H1 (cell line): ENCODE data around the gene ALDH1A2. TPM values are rescaled to one million over a fixed set of nuclear protein-coding genes. Genes with fewer than 3 reads are reported as not detected.
"Not testable (repeated sequence)": the region's sequence is repeated elsewhere in the genome, so short reads cannot be mapped to it uniquely, and the experiment has no call there.

Source experiments
- CTCF ChIA-PET: fragments of 300-600 bp; sonication (Branson Sonifier 250); formaldehyde crosslinking; loops from one replicate; lab custom pipeline; 2021; ENCODE audit not compliant: partially characterized antibody; lab: Charles Lee
- POLR2A ChIA-PET: fragments of 300-600 bp; sonication (Branson Sonifier 250); formaldehyde crosslinking; loops from one replicate; lab custom pipeline; 2021; ENCODE audit warnings: inconsistent platforms; ENCODE audit not compliant: partially characterized antibody; lab: Charles Lee
- DNase-seq, 2 experiments: peaks; one replicate each; pipeline versions ENCODE4 v3.0.0 to v3.0.0-alpha.2; 2010 to 2022; ENCODE audit warnings: low spot score in 2 of 2, low read depth in 1 of 2, mixed read lengths in 1 of 2
- FAIRE-seq: peaks from 2 replicates; lab custom pipeline; 2011; peaks lifted over from hg19 to GRCh38; lab: Jason Lieb, UNC
- H2AFZ ChIP-seq: 2 replicates; pipeline ENCODE4 v1.8.1; 2012; ENCODE audit warnings: low read length, inconsistent platforms
- H2AK5ac ChIP-seq: 2 replicates; pipeline ENCODE4 v1.6.1; 2013; ENCODE audit warnings: low read depth, low read length
- H2BK120ac ChIP-seq: replicated peaks from 2 replicates; pipeline ENCODE3; 2013; ENCODE audit warnings: low read depth, low read length, inconsistent platforms
- H2BK12ac ChIP-seq: 2 replicates; pipeline ENCODE4 v1.6.1; 2013; ENCODE audit warnings: low read depth, low read length
- H2BK15ac ChIP-seq: 2 replicates; pipeline ENCODE4 v1.6.1; 2013; ENCODE audit warnings: low read length
- H2BK20ac ChIP-seq: 2 replicates; pipeline ENCODE4 v1.6.1; 2013; ENCODE audit warnings: low read length
- H2BK5ac ChIP-seq: 2 replicates; pipeline ENCODE4 v1.6.1; 2013; ENCODE audit warnings: low read depth, low read length
- H3K14ac ChIP-seq: 2 replicates; pipeline ENCODE4 v1.6.1; 2013; ENCODE audit warnings: inconsistent platforms; ENCODE audit not compliant: insufficient read length
- H3K18ac ChIP-seq: 2 replicates; pipeline ENCODE4 v1.6.1; 2013; ENCODE audit warnings: low read length; ENCODE audit errors: extremely low read depth
- H3K23ac ChIP-seq: 2 replicates; pipeline ENCODE4 v1.6.1; 2013; ENCODE audit warnings: inconsistent platforms; ENCODE audit not compliant: insufficient read length
- H3K23me2 ChIP-seq: 2 replicates; pipeline ENCODE4 v1.6.1; 2013; ENCODE audit warnings: low read depth, low read length
- H3K27ac ChIP-seq: 2 replicates; pipeline ENCODE4 v1.6.1; 2011; ENCODE audit warnings: low read depth, low read length, inconsistent platforms
- H3K27me3 ChIP-seq, 4 experiments: replicated peaks in 1 of 4; 1 replicate in 1 of 4; 2 replicates in 3 of 4; pipeline versions ENCODE4 v1.6.1 to v1.8.1; 2011 to 2013; ENCODE audit warnings: low read length in 3 of 4, mild to moderate bottlenecking in 3 of 4, inconsistent platforms in 2 of 4, mixed read lengths in 2 of 4, moderate library complexity in 1 of 4; ENCODE audit not compliant: control insufficient read depth in 3 of 4, insufficient read depth in 3 of 4; ENCODE audit errors: extremely low read depth in 1 of 4
- H3K36me3 ChIP-seq, 4 experiments: 2 replicates each; pipeline versions ENCODE4 v1.6.1 to v1.8.1; 2011 to 2013; ENCODE audit warnings: mild to moderate bottlenecking in 4 of 4, low read length in 3 of 4, moderate library complexity in 2 of 4, control low read depth in 1 of 4, inconsistent platforms in 1 of 4; ENCODE audit not compliant: insufficient read depth in 4 of 4, control insufficient read depth in 2 of 4
- H3K4ac ChIP-seq: replicated peaks from 2 replicates; pipeline ENCODE3; 2013; ENCODE audit warnings: low read length, low read depth, mixed read lengths, inconsistent platforms; ENCODE audit not compliant: insufficient read length
- H3K4me1 ChIP-seq, 4 experiments: replicated peaks in 1 of 4; 1 replicate in 1 of 4; 2 replicates in 3 of 4; pipeline versions ENCODE4 v1.6.1 to v1.8.1; 2011 to 2013; ENCODE audit warnings: low read length in 3 of 4, inconsistent platforms in 2 of 4, mixed read lengths in 1 of 4; ENCODE audit not compliant: insufficient read depth in 4 of 4, control insufficient read depth in 3 of 4
- H3K4me2 ChIP-seq, 2 experiments: 2 replicates each; pipeline versions ENCODE4 v1.6.1 to v1.8.1; 2011 to 2013; ENCODE audit warnings: low read depth in 2 of 2, low read length in 2 of 2, control low read depth in 1 of 2, inconsistent platforms in 1 of 2, mild to moderate bottlenecking in 1 of 2; ENCODE audit not compliant: insufficient read depth in 1 of 2
- H3K4me3 ChIP-seq, 4 experiments: fragments of 200-600, 300-600 bp in 1 of 4; sonication (generic), shearing (Covaris generic), sonication (Bioruptor Twin) in 1 of 4; 2 replicates each; pipeline versions ENCODE4 v1.5.1 to v1.8.1; 2011 to 2016; ENCODE audit warnings: low read length in 4 of 4, low read depth in 3 of 4, control low read depth in 2 of 4, inconsistent platforms in 2 of 4, mild to moderate bottlenecking in 2 of 4, mixed read lengths in 1 of 4, moderate library complexity in 1 of 4; ENCODE audit not compliant: insufficient read depth in 2 of 4; ENCODE audit errors: extremely low read depth in 1 of 4
- H3K56ac ChIP-seq: replicated peaks from 2 replicates; pipeline ENCODE3; 2013; ENCODE audit warnings: low read depth, mild to moderate bottlenecking, mixed read lengths, low read length, inconsistent platforms; ENCODE audit not compliant: insufficient read length
- H3K79me1 ChIP-seq: 2 replicates; pipeline ENCODE4 v1.6.1; 2013; ENCODE audit warnings: low read depth, low read length, control low read depth
- H3K79me2 ChIP-seq, 2 experiments: 2 replicates each; pipeline versions ENCODE4 v1.6.1 to v1.8.1; 2012 to 2013; ENCODE audit warnings: low read length in 2 of 2, mild to moderate bottlenecking in 2 of 2, inconsistent platforms in 1 of 2; ENCODE audit not compliant: insufficient read depth in 2 of 2, control insufficient read depth in 1 of 2
- H3K9ac ChIP-seq, 4 experiments: replicated peaks in 1 of 4; 1 replicate in 1 of 4; 2 replicates in 3 of 4; pipeline versions ENCODE4 v1.6.1 to v1.8.1; 2011 to 2013; ENCODE audit warnings: low read depth in 3 of 4, low read length in 3 of 4, control low read depth in 2 of 4, mild to moderate bottlenecking in 2 of 4, moderate library complexity in 2 of 4, inconsistent platforms in 1 of 4; ENCODE audit errors: extremely low read depth in 1 of 4
- H3K9me3 ChIP-seq, 2 experiments: 2 replicates each; pipeline versions ENCODE4 v1.6.1 to v1.8.1; 2012 to 2013; ENCODE audit warnings: mild to moderate bottlenecking in 2 of 2, moderate library complexity in 2 of 2, control low read depth in 1 of 2, inconsistent platforms in 1 of 2, low read depth in 1 of 2, low read length in 1 of 2, mixed read lengths in 1 of 2; ENCODE audit not compliant: insufficient read depth in 2 of 2
- H4K20me1 ChIP-seq, 2 experiments: replicated peaks in 1 of 2; 2 replicates each; pipeline versions ENCODE3 to v1.8.1; 2011 to 2013; ENCODE audit warnings: inconsistent platforms in 2 of 2, low read length in 2 of 2, mild to moderate bottlenecking in 1 of 2; ENCODE audit not compliant: insufficient read depth in 2 of 2, control insufficient read depth in 1 of 2
- H4K5ac ChIP-seq: 2 replicates; pipeline ENCODE4 v1.6.1; 2013; ENCODE audit warnings: low read length, low read depth, mixed read lengths, inconsistent platforms; ENCODE audit not compliant: insufficient read length
- H4K8ac ChIP-seq: 2 replicates; pipeline ENCODE4 v1.8.0; 2013; ENCODE audit warnings: mild to moderate bottlenecking, moderate library complexity, low read length, inconsistent platforms; ENCODE audit not compliant: insufficient read depth; ENCODE audit errors: extremely low read depth
- H4K91ac ChIP-seq: replicated peaks from 2 replicates; pipeline ENCODE3; 2013; ENCODE audit warnings: low read length, mixed read lengths, inconsistent platforms; ENCODE audit not compliant: insufficient read length
- WGBS, 2 experiments: shearing (Covaris generic) in 1 of 2; methylation state at CpG; one replicate each; pipeline versions ENCODE4 v1.1.6 to v1.1.7; 2013 to 2015; ENCODE audit warnings: low lambda C conversion rate in 2 of 2, mixed read lengths in 2 of 2, inconsistent platforms in 1 of 2, low coverage in 1 of 2, missing lambda C conversion rate in 1 of 2; ENCODE audit not compliant: insufficient replicate concordance in 2 of 2, insufficient coverage in 1 of 2, insufficient read length in 1 of 2; ENCODE audit errors: extremely low coverage in 1 of 2, missing lambda C conversion rate in 1 of 2; 5-methylcytosine and 5-hydroxymethylcytosine counted together
- polyA plus RNA-seq, 7 experiments: library from polyadenylated mRNA; depleted of rRNA in 3 of 7; stranded (reverse) in 5 of 7; unstranded in 2 of 7; fragments of >200 nt in 5 of 7; fragments of 200-250 nt in 2 of 7; gene quantifications; 1 replicate in 5 of 7; 2 replicates in 1 of 7; 4 replicates in 1 of 7; pipeline versions ENCODE4 v1.2.1 to v1.2.3, GENCODE V29; 2011 to 2013; ENCODE audit warnings: missing spikeins in 2 of 7, mixed read lengths in 2 of 7
- total RNA-seq: library from RNA; stranded (reverse); fragmentation: NEBNext Ultra II Directional; extraction: Animal tissue kit (Norgen Biotek cat#: 25700); gene quantifications from 2 replicates; pipeline ENCODE4 v1.2.1, GENCODE V29; 2021

ALDH1A2 gene
- total and polyA plus RNA-seq, 2 of the 8 experiments (the other 6 are each of a cell fraction or from before 2014, with no cell fraction given): 0.06 to 0.24 TPM

- FAIRE-seq, H3K36me3 ChIP-seq, H3K9me3 ChIP-seq, H4K20me1 ChIP-seq, POLR2A ChIA-PET, H3K23me2 ChIP-seq, H3K4me2 ChIP-seq, H2AK5ac ChIP-seq, H3K18ac ChIP-seq, H2BK20ac ChIP-seq, H3K27me3 ChIP-seq, H3K27ac ChIP-seq, H2BK120ac ChIP-seq, H3K9ac ChIP-seq, DNase-seq, H2BK5ac ChIP-seq, H2BK12ac ChIP-seq, H3K56ac ChIP-seq, H3K23ac ChIP-seq, H3K14ac ChIP-seq, H4K5ac ChIP-seq, H3K4me3 ChIP-seq, H3K4me1 ChIP-seq, H3K79me1 ChIP-seq, H3K4ac ChIP-seq, H4K8ac ChIP-seq, H3K79me2 ChIP-seq, H4K91ac ChIP-seq, H2AFZ ChIP-seq, H2BK15ac ChIP-seq: not testable (repeated sequence)
- CTCF ChIA-PET: interaction anchor here (0.9 to 5.4 kb wide), 2 partner anchors 101 to 221 kb away, joined by 3 to 39 read pairs; no protein-coding TSS in a partner anchor
- 90% methylated on average over 5 of the region's 5 CpGs; no CpG with 5 or more reads in 1 of the 2 experiments for WGBS, 2 experiments
Measured at GRCh38 chr15:58080959-58081358, 15.4 kb upstream of the ALDH1A2 start.
